Measurements from ENCODE around the gene GPR75. TPM values are rescaled to one million over a fixed set of nuclear protein-coding genes. Genes with fewer than 3 reads are reported as not detected.

GPR75 gene
- total and polyA plus RNA-seq, 2 of the 8 experiments (the other 6 are each of a cell fraction or from before 2014, with no cell fraction given) = 3.5 to 4.3 TPM

DNA sequence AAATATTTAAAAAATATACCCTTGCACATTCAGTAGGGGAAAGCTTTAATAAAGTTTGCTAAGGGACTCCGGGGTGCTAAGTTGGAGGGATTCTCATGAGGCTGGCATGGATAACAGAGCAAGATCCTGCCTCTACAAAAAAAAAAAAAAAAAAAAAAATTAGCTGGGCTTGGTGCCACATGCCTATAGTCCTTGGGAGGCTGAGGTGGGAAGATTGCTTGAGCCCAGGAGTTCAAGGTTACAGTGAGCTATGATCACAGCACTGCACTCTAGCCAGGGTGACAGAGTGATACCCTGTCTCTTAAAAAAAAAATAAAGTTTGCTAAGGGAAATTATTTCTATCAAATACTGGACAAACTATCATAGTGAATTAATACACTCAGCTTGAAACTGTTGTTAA, 17.3 kb upstream of the GPR75 start (continued):
- TF ChIP-seq EZH2 (IDR thresholded peaks at IDR 0.05; ENCODE audit: low read depth, low read length, severe bottlenecking) (no peak), NRF1 (IDR thresholded peaks at IDR 0.05; ENCODE audit: low read depth, low read length) (no peak), HDAC2 (IDR thresholded peaks at IDR 0.05; ENCODE audit: borderline replicate concordance in 1 of 2, low read depth in 2 of 2, low read length in 2 of 2) (no peak), CHD1 (IDR thresholded peaks at IDR 0.05; ENCODE audit: low read depth, low read length) (no peak), POLR2A (IDR thresholded peaks at IDR 0.05; ENCODE audit: control extremely low read depth in 1 of 2, low read depth in 2 of 2, low read length in 2 of 2) (no peak), SIN3A (conservative IDR thresholded peaks at IDR 0.05 in 1 of 2, IDR thresholded peaks at IDR 0.05 in 1 of 2; ENCODE audit: low read depth in 1 of 2, low read length in 2 of 2) (no peak), JUND (IDR thresholded peaks at IDR 0.05; ENCODE audit: low read length) (no peak)
- TF ChIP-seq, protein P1, sequence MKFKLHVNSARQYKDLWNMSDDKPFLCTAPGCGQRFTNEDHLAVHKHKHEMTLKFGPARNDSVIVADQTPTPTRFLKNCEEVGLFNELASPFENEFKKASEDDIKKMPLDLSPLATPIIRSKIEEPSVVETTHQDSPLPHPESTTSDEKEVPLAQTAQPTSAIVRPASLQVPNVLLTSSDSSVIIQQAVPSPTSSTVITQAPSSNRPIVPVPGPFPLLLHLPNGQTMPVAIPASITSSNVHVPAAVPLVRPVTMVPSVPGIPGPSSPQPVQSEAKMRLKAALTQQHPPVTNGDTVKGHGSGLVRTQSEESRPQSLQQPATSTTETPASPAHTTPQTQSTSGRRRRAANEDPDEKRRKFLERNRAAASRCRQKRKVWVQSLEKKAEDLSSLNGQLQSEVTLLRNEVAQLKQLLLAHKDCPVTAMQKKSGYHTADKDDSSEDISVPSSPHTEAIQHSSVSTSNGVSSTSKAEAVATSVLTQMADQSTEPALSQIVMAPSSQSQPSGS (IDR thresholded peaks at IDR 0.05; ENCODE audit: low read length) = no peak

Data from H1 (cell line).